Measurements from ENCODE around the gene NUAK1. TPM values are rescaled to one million over a fixed set of nuclear protein-coding genes. Genes with fewer than 3 reads are reported as not detected.

The NUAK1 gene
- polyA plus RNA-seq, 6 donors from 2014 or later = not detected

DNA sequence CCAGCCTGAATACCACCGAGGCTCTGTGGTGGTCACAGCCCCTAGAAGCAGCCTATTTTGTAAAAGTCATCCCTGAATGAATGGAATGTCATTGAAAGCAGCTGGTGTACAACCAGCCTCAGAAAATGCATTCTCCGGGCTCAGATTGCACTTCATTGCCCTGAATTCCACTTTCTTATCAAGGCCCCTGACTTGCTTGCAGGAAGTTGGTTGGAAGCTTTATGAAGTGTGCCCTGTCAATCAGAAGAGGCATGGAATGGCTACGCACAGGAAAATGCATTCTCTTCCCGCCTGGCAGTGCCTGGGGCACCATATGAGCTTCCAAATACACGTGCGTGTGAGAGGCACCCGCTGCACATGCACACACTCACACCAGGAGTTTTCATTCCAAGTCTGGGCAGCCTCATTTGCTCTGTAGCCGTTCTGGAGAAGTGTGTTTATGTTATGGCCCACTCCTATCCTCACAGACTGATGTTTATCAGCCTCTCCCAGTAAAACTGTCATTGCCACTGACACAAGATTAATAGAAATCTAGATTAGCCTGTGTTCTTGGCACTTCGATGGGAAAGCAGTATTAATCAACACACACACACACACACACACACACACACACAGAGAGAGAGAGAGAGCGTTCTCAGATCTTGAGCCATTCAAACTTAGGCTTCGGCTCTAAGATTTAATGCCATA is 63.9 kb downstream of the NUAK1 start:
- no peak for DNase-seq
- H3K4me3 Mint-ChIP-seq = no peak overlapping the region
- H3K27me3 Mint-ChIP-seq = peaks cover 24 to 32% (median 26%) of the 10 kb centered on the region in 3 donors
- no peaks in the 10 kb centered on the region for H3K36me3 Mint-ChIP-seq
- no peak for ATAC-seq (ENCODE audit: low read depth in 2 of 2)
- H3K4me1 Mint-ChIP-seq = no peaks in the 10 kb centered on the region
- peaks cover 0 to 3% (median 0%) of the 10 kb centered on the region in 7 donors for H3K9me3 Mint-ChIP-seq
- H3K27ac Mint-ChIP-seq = no peak overlapping the region

DNA sequence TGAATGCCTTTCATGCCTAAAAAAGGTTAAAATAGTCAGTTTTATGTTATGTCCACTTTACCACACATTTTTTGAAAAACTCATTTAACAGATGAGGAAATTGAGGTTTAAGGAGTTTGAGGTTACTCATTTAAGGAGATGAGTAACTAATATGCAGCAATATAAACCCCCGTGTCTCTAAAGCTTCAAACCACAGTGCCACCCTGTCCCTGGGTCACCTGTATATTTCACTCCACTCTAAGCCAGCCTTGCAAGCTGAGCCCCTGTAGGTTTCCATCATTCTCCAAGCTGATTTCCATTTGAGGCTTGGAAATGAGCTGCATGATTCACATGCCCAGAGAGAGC is 64.4 kb downstream of the NUAK1 start:
- H3K9me3 Mint-ChIP-seq = peaks cover 0 to 2% (median 0%) of the 10 kb centered on the region in 7 donors
- H3K27me3 Mint-ChIP-seq = peaks cover 23 to 27% (median 24%) of the 10 kb centered on the region in 3 donors
- DNase-seq (no peak), ATAC-seq (ENCODE audit: low read depth in 2 of 2) (no peak)
- H3K36me3 Mint-ChIP-seq = no peaks in the 10 kb centered on the region
- H3K27ac Mint-ChIP-seq = no peak overlapping the region
- H3K4me3 Mint-ChIP-seq = no peak overlapping the region
- no peaks in the 10 kb centered on the region for H3K4me1 Mint-ChIP-seq

DNA sequence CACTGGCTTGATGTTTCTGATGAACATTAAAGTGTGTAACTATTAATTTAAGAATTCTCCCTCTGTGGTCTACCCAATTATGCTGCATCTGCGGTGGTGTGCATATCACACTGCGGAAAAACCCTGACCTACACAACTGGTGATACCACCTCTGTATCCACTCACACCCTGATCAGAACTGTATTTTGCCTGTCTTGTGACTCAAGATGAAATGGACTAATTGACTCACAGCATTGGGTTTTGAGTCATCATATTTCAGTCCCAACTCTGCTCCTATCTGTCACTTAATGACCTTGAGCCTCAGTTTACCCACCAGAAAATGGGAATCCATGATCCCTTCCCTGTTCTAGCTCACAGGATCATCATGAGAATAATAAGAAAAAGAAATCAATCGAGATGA is 65.6 kb downstream of the NUAK1 start:
- no peak overlapping the region for H3K4me3 Mint-ChIP-seq
- ATAC-seq (ENCODE audit: low read depth in 2 of 2) = no peak
- H3K36me3 Mint-ChIP-seq = no peaks in the 10 kb centered on the region
- H3K27me3 Mint-ChIP-seq = peaks cover 18 to 22% (median 20%) of the 10 kb centered on the region in 3 donors
- no peak overlapping the region for H3K27ac Mint-ChIP-seq
- no peaks in the 10 kb centered on the region for H3K9me3 Mint-ChIP-seq
- H3K4me1 Mint-ChIP-seq = no peaks in the 10 kb centered on the region
- no peak for DNase-seq

DNA sequence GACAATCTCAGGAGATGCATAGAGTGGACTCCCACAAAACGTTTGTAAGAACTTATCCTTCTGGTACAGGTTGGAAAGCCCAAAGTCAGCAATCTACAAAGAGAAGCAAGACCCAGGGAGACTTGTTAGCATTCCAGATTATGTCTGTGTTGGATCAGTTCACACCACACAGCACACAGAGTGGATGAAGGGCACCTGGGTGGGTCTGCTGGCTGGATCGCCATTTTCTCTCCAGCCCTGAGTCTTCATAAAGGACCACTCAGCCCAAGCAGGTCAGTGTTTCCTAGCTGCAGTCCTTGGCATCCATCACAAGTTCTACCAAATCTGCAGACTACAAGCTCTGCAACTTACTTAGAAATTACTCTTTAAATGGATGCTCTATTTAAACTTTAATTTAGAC is 66.0 kb downstream of the NUAK1 start:
- Mint-ChIP-seq H3K27me3 (peaks cover 18 to 21% (median 20%) of the 10 kb centered on the region in 3 donors), H3K4me3 (no peak overlapping the region), H3K9me3 (no peaks in the 10 kb centered on the region), H3K4me1 (no peaks in the 10 kb centered on the region), H3K27ac (no peak overlapping the region), H3K36me3 (no peaks in the 10 kb centered on the region)
- ATAC-seq (ENCODE audit: low read depth in 2 of 2) = no peak
- DNase-seq = no peak

DNA sequence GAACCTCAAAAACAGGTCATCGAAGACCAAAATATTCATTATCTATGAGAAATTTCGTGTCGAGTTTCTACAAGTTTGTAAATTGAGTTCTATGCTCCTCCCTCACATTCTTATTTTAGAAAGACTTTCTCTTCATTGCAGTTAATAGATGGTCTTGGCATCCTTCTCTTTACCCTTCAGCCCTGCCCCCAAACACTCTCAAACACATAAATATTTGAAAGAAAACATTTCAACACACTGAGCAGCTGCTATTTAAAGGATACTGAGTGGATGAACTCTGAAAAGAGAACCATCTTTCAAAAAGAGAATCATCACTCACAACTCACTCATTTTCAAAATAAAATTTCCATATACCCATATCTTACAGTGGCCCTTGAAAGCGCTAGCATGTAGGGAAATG is 67.1 kb downstream of the NUAK1 start:
- DNase-seq (no peak), ATAC-seq (ENCODE audit: low read depth in 2 of 2) (no peak)
- no peak overlapping the region for H3K4me3 Mint-ChIP-seq
- peaks cover 9 to 16% (median 16%) of the 10 kb centered on the region in 3 donors for H3K27me3 Mint-ChIP-seq
- no peak overlapping the region for H3K27ac Mint-ChIP-seq
- H3K36me3 Mint-ChIP-seq = no peaks in the 10 kb centered on the region
- peaks cover 0 to 5% (median 0%) of the 10 kb centered on the region in 7 donors for H3K9me3 Mint-ChIP-seq
- no peaks in the 10 kb centered on the region for H3K4me1 Mint-ChIP-seq

DNA sequence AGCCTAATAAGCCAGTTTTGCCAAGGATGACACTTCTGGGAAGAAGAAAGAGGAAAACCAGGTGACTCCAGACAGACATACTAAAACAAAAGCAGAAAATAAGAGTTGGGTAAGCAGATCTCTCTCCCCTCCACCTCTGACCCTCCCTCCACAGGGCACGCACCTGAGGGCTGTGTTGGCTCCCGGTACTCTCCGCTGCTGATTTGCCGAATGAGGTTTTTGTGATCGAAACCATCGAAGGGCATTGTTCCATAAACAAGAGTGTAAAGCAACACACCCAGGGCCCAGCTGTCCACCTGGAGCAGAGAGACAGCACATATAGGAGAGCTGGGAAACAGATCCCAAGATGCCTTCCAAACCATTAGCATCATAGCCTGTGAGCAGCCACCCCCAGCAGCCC is 68.1 kb downstream of the NUAK1 start:
- Mint-ChIP-seq H3K27me3 (peaks cover 9 to 14% (median 11%) of the 10 kb centered on the region in 3 donors), H3K36me3 (no peaks in the 10 kb centered on the region), H3K4me3 (no peak overlapping the region), H3K4me1 (no peaks in the 10 kb centered on the region), H3K9me3 (peaks cover 0 to 5% (median 0%) of the 10 kb centered on the region in 7 donors), H3K27ac (no peak overlapping the region)
- no peak for ATAC-seq (ENCODE audit: low read depth in 2 of 2)
- DNase-seq = no peak

DNA sequence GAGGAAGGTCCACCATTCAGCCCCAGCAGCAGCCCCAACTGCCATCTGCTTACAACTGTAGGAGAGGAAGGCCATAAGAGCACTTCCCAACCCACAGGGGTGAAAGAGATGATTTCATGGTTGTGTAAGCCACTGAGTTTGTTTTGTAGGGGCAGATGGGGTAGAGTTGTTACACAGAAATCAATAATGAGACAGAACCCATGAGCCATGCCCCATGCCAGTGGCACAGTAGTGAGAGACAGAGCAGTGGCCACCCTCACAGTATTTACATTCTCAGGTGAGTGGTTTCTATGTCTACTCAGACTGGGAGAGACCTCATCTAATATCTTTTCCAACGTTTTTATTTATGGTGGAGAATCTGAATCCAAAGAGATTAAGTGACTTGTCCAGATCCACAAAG is 68.6 kb downstream of the NUAK1 start:
- Mint-ChIP-seq H3K4me1 (no peaks in the 10 kb centered on the region), H3K36me3 (no peaks in the 10 kb centered on the region), H3K9me3 (peaks cover 0 to 5% (median 0%) of the 10 kb centered on the region in 7 donors), H3K27me3 (peaks cover 5 to 11% (median 9%) of the 10 kb centered on the region in 3 donors), H3K4me3 (no peak overlapping the region), H3K27ac (no peak overlapping the region)
- ATAC-seq (ENCODE audit: low read depth in 2 of 2) (no peak), DNase-seq (no peak)

DNA sequence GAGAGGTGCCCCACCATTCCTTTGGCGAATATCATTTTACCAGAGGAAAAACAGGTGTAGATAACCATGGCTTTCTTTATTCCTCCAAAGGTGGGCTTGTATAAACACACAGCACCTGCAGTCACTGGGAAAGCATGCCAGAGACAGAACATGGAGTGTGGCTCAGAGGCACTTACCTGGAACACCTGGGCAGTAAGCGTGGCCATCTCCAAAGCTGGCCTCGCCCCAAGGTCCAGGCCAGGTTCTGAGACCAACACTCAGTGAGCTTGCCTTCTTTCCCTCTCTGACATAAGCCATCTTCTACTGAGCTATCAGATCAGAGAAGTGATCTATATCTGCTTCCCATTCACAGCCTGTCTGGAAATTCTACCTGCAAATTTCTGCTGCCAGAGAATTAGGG is 70.5 kb downstream of the NUAK1 start:
- Mint-ChIP-seq H3K27me3 (peaks cover 0 to 4% (median 0%) of the 10 kb centered on the region in 3 donors), H3K4me3 (no peak overlapping the region)

DNA sequence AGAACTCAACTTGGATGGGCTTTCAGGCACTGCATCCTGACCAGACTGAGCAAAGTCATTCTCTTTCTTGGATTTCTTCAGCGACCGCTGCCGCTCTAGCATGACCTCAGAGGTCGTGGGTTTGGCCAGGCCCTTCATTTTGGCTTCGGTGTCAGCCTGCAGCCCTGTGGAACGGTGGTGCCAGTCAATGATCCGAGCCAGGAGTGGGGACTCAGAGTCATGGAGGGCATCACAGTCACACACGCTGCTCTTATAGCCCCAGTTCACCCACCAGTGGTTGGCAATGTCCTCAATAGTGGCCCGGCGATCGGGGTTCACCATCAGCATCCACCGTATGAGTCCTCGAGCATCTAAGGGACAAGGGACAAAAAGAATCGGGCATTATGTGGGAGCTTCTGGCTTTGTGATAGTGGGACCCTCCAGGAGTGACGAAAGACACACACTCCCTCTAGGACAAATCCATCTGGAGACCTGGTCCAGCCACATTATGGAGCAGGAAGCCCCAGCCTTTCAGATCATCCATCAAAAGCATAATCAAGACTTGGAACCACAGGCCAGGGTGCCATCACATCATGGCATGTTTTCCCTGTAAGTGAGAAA is 71.0 kb downstream of the NUAK1 start:
- H3K4me1 Mint-ChIP-seq = no peaks in the 10 kb centered on the region
- DNase-seq (no peak), ATAC-seq (ENCODE audit: low read depth in 2 of 2) (no peak)
- H3K36me3 Mint-ChIP-seq = no peaks in the 10 kb centered on the region
- peaks cover 0 to 7% (median 0%) of the 10 kb centered on the region in 7 donors for H3K9me3 Mint-ChIP-seq
- no peak overlapping the region for H3K4me3 Mint-ChIP-seq
- H3K27me3 Mint-ChIP-seq = no peaks in the 10 kb centered on the region
- H3K27ac Mint-ChIP-seq = no peak overlapping the region

More for the DNA sequence above, 70.5 kb downstream of the NUAK1 start:
- ATAC-seq (ENCODE audit: low read depth in 2 of 2) = no peak
- DNase-seq = no peak
- Mint-ChIP-seq H3K27ac (no peak overlapping the region), H3K9me3 (peaks cover 0 to 7% (median 0%) of the 10 kb centered on the region in 7 donors), H3K4me1 (no peaks in the 10 kb centered on the region), H3K36me3 (no peaks in the 10 kb centered on the region)

DNA sequence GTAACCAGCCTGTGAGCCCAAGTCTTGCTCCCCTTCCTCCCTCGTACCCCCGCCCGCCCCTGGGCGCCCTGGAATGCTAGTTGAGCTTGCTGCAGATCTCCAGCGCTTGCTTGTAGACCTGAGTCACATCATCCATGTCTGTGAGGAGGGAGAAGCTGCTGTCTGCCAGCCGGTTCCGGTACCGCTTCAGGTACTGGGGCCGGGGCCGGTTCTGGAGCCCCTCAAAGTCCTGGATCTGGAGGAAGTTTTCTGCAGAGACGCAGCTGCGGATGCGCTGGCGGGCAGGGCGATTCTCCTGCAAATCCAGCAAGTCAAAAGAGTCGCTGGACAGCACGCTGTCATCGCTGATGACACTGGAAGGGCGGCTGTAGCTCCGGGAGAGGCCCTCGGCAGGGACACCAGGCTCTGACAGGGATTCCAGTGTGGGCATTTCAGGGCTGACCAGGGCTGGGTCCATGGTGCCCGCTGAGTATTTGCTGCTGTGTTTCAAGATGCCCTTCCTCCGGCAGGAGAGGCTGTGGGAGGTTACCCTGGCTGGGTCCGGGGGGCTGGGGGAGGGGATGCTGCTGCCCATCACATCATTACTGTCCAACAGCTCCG is 71.9 kb downstream of the NUAK1 start:
- ATAC-seq (ENCODE audit: low read depth in 2 of 2) = no peak
- no peaks in the 10 kb centered on the region for H3K27me3 Mint-ChIP-seq
- H3K9me3 Mint-ChIP-seq = peaks cover 0 to 7% (median 0%) of the 10 kb centered on the region in 7 donors
- H3K4me3 Mint-ChIP-seq = no peak overlapping the region
- DNase-seq = no peak
- H3K27ac Mint-ChIP-seq = no peak overlapping the region
- no peaks in the 10 kb centered on the region for H3K36me3 Mint-ChIP-seq
- no peaks in the 10 kb centered on the region for H3K4me1 Mint-ChIP-seq

DNA sequence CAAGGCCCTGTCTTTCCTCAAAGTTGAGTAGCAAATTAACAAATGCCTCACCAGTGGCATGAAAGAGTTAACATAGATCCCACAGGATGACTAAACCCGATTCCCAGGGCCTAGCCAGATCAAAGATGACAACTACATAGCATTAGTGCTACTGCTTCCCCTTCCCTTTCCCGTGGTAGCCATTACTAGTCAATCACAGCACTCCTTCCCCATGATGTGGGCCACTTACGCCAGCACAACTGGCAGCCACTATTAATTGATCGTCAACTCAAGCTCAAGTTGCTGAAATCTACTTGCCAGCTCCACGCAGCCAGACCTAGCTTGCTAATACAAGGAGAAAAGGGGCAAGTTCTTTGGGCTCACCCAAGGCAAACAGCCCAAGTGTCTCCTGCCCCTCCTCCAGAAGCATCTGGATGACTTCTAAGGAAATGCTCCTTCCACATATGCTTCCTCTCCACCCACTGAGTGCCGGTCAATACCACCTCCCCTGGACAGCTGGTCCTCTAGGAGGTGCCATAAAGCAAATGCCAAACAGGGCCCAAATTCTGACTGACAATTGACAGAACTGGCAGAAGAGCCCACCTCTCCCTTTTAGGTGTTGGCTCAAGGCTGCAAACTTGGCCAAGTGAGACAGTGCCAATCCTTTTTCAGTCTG is 72.6 kb downstream of the NUAK1 start:
- Mint-ChIP-seq H3K27me3 (peaks cover 0 to 4% (median 0%) of the 10 kb centered on the region in 3 donors), H3K27ac (no peak overlapping the region), H3K4me1 (no peaks in the 10 kb centered on the region), H3K9me3 (peaks cover 0 to 7% (median 0%) of the 10 kb centered on the region in 7 donors), H3K36me3 (no peaks in the 10 kb centered on the region), H3K4me3 (no peak overlapping the region)
- no peak for ATAC-seq (ENCODE audit: low read depth in 2 of 2)
- DNase-seq = no peak

DNA sequence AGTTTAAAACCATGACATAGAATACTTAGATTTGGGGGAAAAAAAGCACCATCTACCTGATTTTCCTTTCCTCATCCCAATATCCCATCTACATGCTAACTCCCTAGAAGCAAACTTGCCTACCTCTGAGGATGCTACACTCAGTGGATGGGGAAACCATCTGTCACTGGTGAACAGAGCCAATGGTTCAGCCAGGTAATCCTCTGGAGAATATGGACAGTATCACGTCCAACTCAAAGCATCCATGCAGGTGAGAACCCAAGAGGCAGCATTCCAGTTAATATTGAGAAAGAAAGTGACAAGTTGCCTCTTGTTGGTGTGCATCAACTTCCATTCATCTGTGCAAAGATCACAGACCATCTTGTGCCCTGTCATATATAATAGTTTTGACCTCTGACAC is 73.2 kb downstream of the NUAK1 start:
- Mint-ChIP-seq H3K9me3 (peaks cover 0 to 9% (median 0%) of the 10 kb centered on the region in 7 donors), H3K4me1 (no peaks in the 10 kb centered on the region), H3K27ac (no peak overlapping the region), H3K27me3 (peaks cover 0 to 5% (median 4%) of the 10 kb centered on the region in 3 donors), H3K36me3 (no peaks in the 10 kb centered on the region), H3K4me3 (no peak overlapping the region)
- ATAC-seq (ENCODE audit: low read depth in 2 of 2) = no peak
- DNase-seq = no peak

DNA sequence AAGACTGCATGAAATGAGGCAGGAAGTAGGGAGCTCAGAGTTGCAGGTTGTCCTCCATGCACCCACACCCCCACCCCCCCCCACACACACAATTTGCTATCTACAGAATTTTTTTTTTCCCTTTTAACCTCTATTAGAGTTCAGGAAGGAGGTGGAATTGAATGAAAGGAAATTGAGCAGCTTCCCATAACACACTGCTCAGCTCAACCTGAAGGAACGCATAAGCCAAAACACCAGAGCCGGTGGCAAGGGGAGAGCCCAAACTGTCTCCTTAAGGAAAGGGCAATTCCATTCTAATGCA is 74.1 kb downstream of the NUAK1 start:
- no peaks in the 10 kb centered on the region for H3K36me3 Mint-ChIP-seq
- no peaks in the 10 kb centered on the region for H3K4me1 Mint-ChIP-seq
- no peak overlapping the region for H3K27ac Mint-ChIP-seq
- ATAC-seq (ENCODE audit: low read depth in 2 of 2) (no peak), DNase-seq (no peak)
- peaks cover 0 to 7% (median 4%) of the 10 kb centered on the region in 3 donors for H3K27me3 Mint-ChIP-seq
- peaks cover 0 to 10% (median 0%) of the 10 kb centered on the region in 7 donors for H3K9me3 Mint-ChIP-seq
- H3K4me3 Mint-ChIP-seq = no peak overlapping the region

Data from naive B cell (primary cell).